DND-41 (cell line): ENCODE results near the gene ESR1.

Source experiments
- CTCF ChIP-seq: IDR thresholded peaks from 2 replicates; pipeline ENCODE4 v1.5.1; 2012; ENCODE audit warnings: borderline replicate concordance, low read length, moderate library complexity, mild to moderate bottlenecking; ENCODE audit not compliant: poor library complexity, severe bottlenecking; ENCODE audit errors: extremely low read depth
- EZH2 ChIP-seq: IDR thresholded peaks from 3 replicates; pipeline ENCODE4 v1.6.1; 2012; ENCODE audit warnings: borderline replicate concordance, low read depth, mild to moderate bottlenecking, moderate library complexity, low read length, inconsistent platforms; ENCODE audit not compliant: severe bottlenecking

- no peak for TF ChIP-seq CTCF
- no peak for TF ChIP-seq EZH2
Observed at GRCh38 chr6:152167641-152168603, 360.4 kb downstream of the ESR1 start.
